Fibroblast of skin of back (primary cell): Measurements from ENCODE around the gene NR1H4.
"Not testable (repeated sequence)": the region's sequence is repeated elsewhere in the genome, so short reads cannot be mapped to it uniquely, and the experiment has no call there.

Source experiments
- DNase-seq: peaks from one replicate; pipeline ENCODE4 v3.0.0-alpha.2; 2013

The NR1H4 gene

GRCh38 chr12:100518376-100518775 is 44.7 kb downstream of the NR1H4 start:
- DNase-seq = no peak

GRCh38 chr12:100520048-100520769 is 46.5 kb downstream of the NR1H4 start:
- DNase-seq = no peak

- no peak for DNase-seq
These were observed 48.3 kb downstream of the NR1H4 start for GRCh38 chr12:100521958-100522357.

- DNase-seq = no peak
These were observed 54.4 kb downstream of the NR1H4 start for GRCh38 chr12:100528034-100528433.

- DNase-seq = no peak
These were observed 54.9 kb downstream of the NR1H4 start for GRCh38 chr12:100528471-100529127.

- DNase-seq = no peak
These were observed 56.2 kb downstream of the NR1H4 start for GRCh38 chr12:100529756-100530350.

- no peak for DNase-seq
These were observed 59.7 kb downstream of the NR1H4 start for GRCh38 chr12:100533376-100533775.

GRCh38 chr12:100534625-100535227 is 61.1 kb downstream of the NR1H4 start:
- no peak for DNase-seq

- peak; percentile 30 for DNase-seq
These were observed 65.5 kb downstream of the NR1H4 start for GRCh38 chr12:100539202-100539601.

- DNase-seq = no peak
These were observed 70.5 kb downstream of the NR1H4 start for GRCh38 chr12:100544165-100544564.

GRCh38 chr12:100545092-100545491 is 71.4 kb downstream of the NR1H4 start:
- no peak for DNase-seq

GRCh38 chr12:100553936-100554335 is 80.3 kb downstream of the NR1H4 start:
- DNase-seq = no peak

- peak; percentile 83 for DNase-seq
These were observed 81.0 kb downstream of the NR1H4 start for GRCh38 chr12:100554608-100555077.

- DNase-seq = no peak
These were observed 82.1 kb downstream of the NR1H4 start for GRCh38 chr12:100555722-100556121.

- DNase-seq = no peak
These were observed 83.7 kb downstream of the NR1H4 start for GRCh38 chr12:100557357-100557756.

- not testable (repeated sequence) for DNase-seq
These were observed 85.6 kb downstream of the NR1H4 start for GRCh38 chr12:100559261-100559660.

- DNase-seq = no peak
These were observed 90.4 kb downstream of the NR1H4 start for GRCh38 chr12:100564090-100564489.

GRCh38 chr12:100564905-100565467 is 91.3 kb downstream of the NR1H4 start:
- no peak for DNase-seq

- DNase-seq = no peak
These were observed 92.4 kb downstream of the NR1H4 start for GRCh38 chr12:100565987-100566545.

GRCh38 chr12:100566887-100567637 is 93.4 kb downstream of the NR1H4 start:
- no peak for DNase-seq

- DNase-seq = no peak
These were observed 94.3 kb downstream of the NR1H4 start for GRCh38 chr12:100567945-100568344.

- no peak for DNase-seq
These were observed 98.5 kb downstream of the NR1H4 start for GRCh38 chr12:100572184-100572583.
